ENCODE data around the gene IRAK3.

IRAK3 gene

DNA sequence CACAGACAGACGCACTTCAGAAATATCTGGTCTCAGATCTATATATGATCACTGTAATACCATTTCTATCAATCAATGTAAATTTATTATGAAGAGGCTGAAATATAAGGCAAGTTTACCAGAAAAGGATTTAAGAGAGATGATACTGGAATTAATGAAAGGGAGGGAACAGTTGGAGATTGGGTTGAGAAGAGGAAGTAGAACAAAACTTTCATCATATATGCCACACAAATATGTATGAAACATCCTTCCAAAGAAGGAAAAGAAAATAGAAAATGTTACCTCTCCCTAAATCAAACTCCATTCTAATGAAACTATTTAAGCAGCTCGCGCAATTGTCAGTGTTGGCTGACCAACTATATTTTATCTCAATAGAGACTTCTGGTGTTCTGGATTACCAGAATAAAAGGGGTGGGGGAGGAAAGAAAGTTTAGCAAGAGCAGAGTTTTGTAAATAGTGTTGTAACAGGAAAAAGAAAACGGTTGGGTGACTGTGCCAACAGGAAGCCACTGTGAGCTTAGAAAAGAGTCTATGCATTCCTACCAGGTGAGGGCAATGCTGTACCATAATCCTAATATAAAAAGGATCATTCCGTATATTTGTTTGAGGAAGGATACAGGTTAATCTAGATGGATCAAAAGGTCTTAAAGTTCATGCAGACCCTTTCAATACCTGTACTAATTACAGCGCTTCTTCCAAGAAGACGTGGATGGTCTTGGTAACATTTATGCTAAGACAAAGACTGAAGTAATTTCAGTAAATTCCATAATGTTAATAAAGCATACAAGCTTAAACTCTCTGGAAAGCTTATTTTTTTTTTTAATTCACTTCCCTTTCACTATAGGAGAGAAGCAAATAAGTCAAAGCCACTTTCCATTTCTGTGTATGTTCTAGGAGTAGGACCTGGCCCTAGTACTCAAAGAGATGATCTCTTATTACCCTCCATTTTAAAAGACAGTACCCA is 43.9 kb upstream of the IRAK3 start:
- TF ChIP-seq, protein P1, sequence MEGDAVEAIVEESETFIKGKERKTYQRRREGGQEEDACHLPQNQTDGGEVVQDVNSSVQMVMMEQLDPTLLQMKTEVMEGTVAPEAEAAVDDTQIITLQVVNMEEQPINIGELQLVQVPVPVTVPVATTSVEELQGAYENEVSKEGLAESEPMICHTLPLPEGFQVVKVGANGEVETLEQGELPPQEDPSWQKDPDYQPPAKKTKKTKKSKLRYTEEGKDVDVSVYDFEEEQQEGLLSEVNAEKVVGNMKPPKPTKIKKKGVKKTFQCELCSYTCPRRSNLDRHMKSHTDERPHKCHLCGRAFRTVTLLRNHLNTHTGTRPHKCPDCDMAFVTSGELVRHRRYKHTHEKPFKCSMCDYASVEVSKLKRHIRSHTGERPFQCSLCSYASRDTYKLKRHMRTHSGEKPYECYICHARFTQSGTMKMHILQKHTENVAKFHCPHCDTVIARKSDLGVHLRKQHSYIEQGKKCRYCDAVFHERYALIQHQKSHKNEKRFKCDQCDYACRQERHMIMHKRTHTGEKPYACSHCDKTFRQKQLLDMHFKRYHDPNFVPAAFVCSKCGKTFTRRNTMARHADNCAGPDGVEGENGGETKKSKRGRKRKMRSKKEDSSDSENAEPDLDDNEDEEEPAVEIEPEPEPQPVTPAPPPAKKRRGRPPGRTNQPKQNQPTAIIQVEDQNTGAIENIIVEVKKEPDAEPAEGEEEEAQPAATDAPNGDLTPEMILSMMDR (IDR thresholded peaks at IDR 0.05) = peak; percentile 80

DNA sequence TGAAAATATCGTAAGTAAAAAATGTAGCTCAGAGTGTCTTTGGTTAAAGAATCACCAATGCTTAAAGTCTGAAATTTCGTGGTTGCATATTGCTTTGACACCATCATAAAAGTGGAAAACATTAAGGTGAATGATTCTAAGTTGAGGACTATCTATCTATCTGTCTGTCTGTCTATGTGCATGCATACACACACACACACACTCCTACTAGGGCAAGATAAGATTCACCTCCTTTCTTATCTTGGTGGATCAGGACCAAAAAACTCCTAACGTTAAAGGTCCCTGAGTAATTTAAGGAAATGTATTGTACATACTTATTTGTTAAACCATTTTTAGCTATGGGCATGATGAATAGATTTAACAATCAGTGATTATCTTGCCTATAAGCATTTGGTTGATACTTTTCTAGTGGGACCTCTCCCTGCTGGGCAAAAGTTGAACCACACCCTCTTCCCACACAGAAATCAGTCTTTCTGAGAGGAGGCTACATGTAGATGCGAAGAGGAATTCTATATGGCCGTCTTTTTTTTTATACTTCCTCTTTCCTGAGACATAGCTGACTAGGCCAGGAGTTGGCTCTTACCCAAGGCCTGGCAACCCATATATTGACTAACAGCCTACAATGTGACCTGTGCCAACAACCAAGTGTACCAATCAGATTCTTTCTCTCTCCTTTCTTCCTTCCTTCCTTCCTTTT is 39.2 kb upstream of the IRAK3 start:
- TF ChIP-seq, protein P1 (IDR thresholded peaks at IDR 0.05) = no peak

- TF ChIP-seq, protein P1 (IDR thresholded peaks at IDR 0.05) = no peak
These were observed 36.3 kb upstream of the IRAK3 start for GRCh38 chr12:66152732-66153131.

DNA sequence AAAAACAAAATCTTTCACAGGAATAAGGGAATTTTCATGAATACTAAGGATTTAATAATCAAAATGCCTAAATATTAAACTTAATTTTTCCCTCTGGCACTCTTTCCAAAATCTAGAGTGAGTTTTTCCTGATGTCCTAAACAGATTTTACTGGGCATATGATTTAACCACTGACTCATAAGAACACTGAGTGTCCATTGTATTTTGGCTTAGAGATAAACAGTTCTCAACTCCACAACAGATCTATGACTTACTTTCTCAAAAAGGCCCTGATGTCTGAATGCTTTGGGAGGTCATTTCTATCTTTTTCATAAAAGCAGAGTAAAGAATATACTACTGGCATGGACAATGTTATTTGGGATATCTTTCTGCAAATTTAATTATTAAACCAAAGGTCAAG is 34.2 kb upstream of the IRAK3 start:
- TF ChIP-seq, protein P1 (IDR thresholded peaks at IDR 0.05) = no peak

DNA sequence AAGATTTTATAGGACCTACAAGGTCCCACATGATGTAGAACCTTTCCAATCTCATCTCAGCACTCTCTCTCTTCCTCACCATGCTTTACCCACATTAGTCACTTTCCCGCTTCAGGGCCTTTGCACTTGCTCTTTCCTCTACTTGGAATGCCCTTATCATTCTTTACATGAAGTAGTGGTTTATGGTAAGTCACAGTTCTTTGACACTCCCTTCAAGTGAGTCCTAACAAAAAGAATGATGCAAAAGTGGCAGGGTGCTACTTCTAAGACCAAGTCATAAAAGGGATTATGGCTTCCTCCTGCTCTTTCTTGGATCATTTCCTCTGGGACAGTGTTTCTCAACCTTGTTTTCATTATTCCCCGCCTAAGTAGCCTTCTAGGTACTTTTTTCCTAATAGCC is 32.4 kb upstream of the IRAK3 start:
- TF ChIP-seq, protein P1 (IDR thresholded peaks at IDR 0.05) = no peak

GRCh38 chr12:66159123-66159522 is 29.9 kb upstream of the IRAK3 start:
- TF ChIP-seq, protein P1 (IDR thresholded peaks at IDR 0.05) = no peak

- TF ChIP-seq, protein P1 (IDR thresholded peaks at IDR 0.05) = no peak
These were observed 28.3 kb upstream of the IRAK3 start for GRCh38 chr12:66160704-66161103.
